ENCODE results near the gene UBA52.

GRCh38 chr19:18620311-18620710, 48.7 kb downstream of the UBA52 start:
- TF ChIP-seq FOXA1 (IDR thresholded peaks at IDR 0.05) (no peak), ELF4 (IDR thresholded peaks at IDR 0.05) (no peak), BHLHE40 (IDR thresholded peaks at IDR 0.05; ENCODE audit: borderline replicate concordance) (no peak), SP1 (IDR thresholded peaks at IDR 0.05) (no peak), TARDBP (IDR thresholded peaks at IDR 0.05) (no peak), FOXM1 (IDR thresholded peaks at IDR 0.05; ENCODE audit: borderline replicate concordance) (no peak), L3MBTL2 (conservative IDR thresholded peaks at IDR 0.05) (no peak), ZNF384 (IDR thresholded peaks at IDR 0.05) (no peak), CTBP1 (IDR thresholded peaks at IDR 0.05; ENCODE audit: borderline replicate concordance) (no peak)

All from HEK293T (cell line).